H9 (cell line): ENCODE data around the gene ANK3. TPM values are rescaled to one million over a fixed set of nuclear protein-coding genes. Genes with fewer than 3 reads are reported as not detected.
A peak's percentile ranks its signal among the peaks of the same experiment; 100 is the strongest.

Experiments
- DNase-seq: peaks from one replicate; pipeline ENCODE4 v3.0.0-alpha.2; 2017
- H2AFZ ChIP-seq: one replicate; pipeline ENCODE4 v1.6.1; 2013; ENCODE audit warnings: mild to moderate bottlenecking, low read length, control low read depth, moderate library complexity
- H2AK5ac ChIP-seq: 2 replicates; pipeline ENCODE4 v1.6.1; 2013; ENCODE audit warnings: low read length, control low read depth, mixed read lengths; ENCODE audit not compliant: insufficient read length
- H2BK120ac ChIP-seq: one replicate; pipeline ENCODE4 v1.6.1; 2013; ENCODE audit warnings: low read depth, mild to moderate bottlenecking, low read length, control low read depth, inconsistent platforms; ENCODE audit not compliant: poor library complexity, severe bottlenecking
- H2BK12ac ChIP-seq: 2 replicates; pipeline ENCODE4 v1.6.1; 2013; ENCODE audit warnings: low read length, control low read depth, mixed read lengths, low read depth; ENCODE audit not compliant: insufficient read length
- H2BK15ac ChIP-seq: 2 replicates; pipeline ENCODE4 v1.6.1; 2013; ENCODE audit warnings: low read depth, low read length, control low read depth
- H2BK20ac ChIP-seq: one replicate; pipeline ENCODE4 v1.6.1; 2013; ENCODE audit warnings: low read depth, mild to moderate bottlenecking, low read length, control low read depth, inconsistent platforms; ENCODE audit not compliant: poor library complexity, severe bottlenecking
- H2BK5ac ChIP-seq: 2 replicates; pipeline ENCODE4 v1.6.1; 2013; ENCODE audit warnings: low read length, control low read depth, mixed read lengths; ENCODE audit not compliant: insufficient read length
- H3K14ac ChIP-seq: 2 replicates; pipeline ENCODE4 v1.6.1; 2013; ENCODE audit warnings: low read length, control low read depth; ENCODE audit not compliant: insufficient read depth
- H3K18ac ChIP-seq: 2 replicates; pipeline ENCODE4 v1.6.1; 2013; ENCODE audit warnings: low read depth, mild to moderate bottlenecking, mixed read lengths, low read length, control low read depth; ENCODE audit not compliant: insufficient read length
- H3K23ac ChIP-seq: 2 replicates; pipeline ENCODE4 v1.6.1; 2013; ENCODE audit warnings: low read length, control low read depth, mixed read lengths, low read depth; ENCODE audit not compliant: insufficient read length
- H3K23me2 ChIP-seq: 2 replicates; pipeline ENCODE4 v1.6.1; 2013; ENCODE audit warnings: low read depth, mild to moderate bottlenecking, mixed read lengths, low read length, control low read depth; ENCODE audit not compliant: insufficient read length, poor library complexity, severe bottlenecking
- H3K27ac ChIP-seq: 2 replicates; pipeline ENCODE4 v1.5.1; 2013; ENCODE audit warnings: low read length, control low read depth, mixed read lengths, low read depth; ENCODE audit not compliant: insufficient read length
- H3K27me3 ChIP-seq: 2 replicates; pipeline ENCODE4 v1.6.1; 2013; ENCODE audit warnings: low read length, control low read depth, inconsistent platforms; ENCODE audit not compliant: insufficient read depth
- H3K4ac ChIP-seq: 2 replicates; pipeline ENCODE4 v1.6.1; 2013; ENCODE audit warnings: low read depth, mild to moderate bottlenecking, control low read depth, inconsistent platforms, low read length, moderate library complexity
- H3K4me1 ChIP-seq: 2 replicates; pipeline ENCODE4 v1.6.1; 2013; ENCODE audit warnings: low read length, control low read depth, inconsistent platforms; ENCODE audit not compliant: insufficient read depth
- H3K4me2 ChIP-seq: 2 replicates; pipeline ENCODE4 v1.6.1; 2013; ENCODE audit warnings: low read length, control low read depth, mixed read lengths; ENCODE audit not compliant: insufficient read length, insufficient read depth
- H3K56ac ChIP-seq: 2 replicates; pipeline ENCODE4 v1.6.1; 2013; ENCODE audit warnings: low read depth, mild to moderate bottlenecking, mixed read lengths, low read length, control low read depth; ENCODE audit not compliant: insufficient read length
- H3K79me1 ChIP-seq: 2 replicates; pipeline ENCODE4 v1.6.1; 2013; ENCODE audit warnings: low read depth, mild to moderate bottlenecking, moderate library complexity, low read length, control low read depth, inconsistent platforms; ENCODE audit not compliant: insufficient read depth, poor library complexity, severe bottlenecking
- H3K79me2 ChIP-seq: 2 replicates; pipeline ENCODE4 v1.6.1; 2013; ENCODE audit warnings: low read length, control low read depth, inconsistent platforms; ENCODE audit not compliant: insufficient read depth
- H3K9ac ChIP-seq: 2 replicates; pipeline ENCODE4 v1.6.1; 2013; ENCODE audit warnings: low read length, control low read depth, mixed read lengths; ENCODE audit not compliant: insufficient read length; ENCODE audit errors: extremely low read depth
- H3K9me3 ChIP-seq: one replicate; pipeline ENCODE4 v1.6.1; 2013; ENCODE audit warnings: low read depth, low read length, inconsistent platforms; ENCODE audit not compliant: control insufficient read depth
- H3T11ph ChIP-seq: one replicate; pipeline ENCODE4 v1.6.1; 2013; ENCODE audit warnings: mild to moderate bottlenecking, low read length, control low read depth, inconsistent platforms
- H4K20me1 ChIP-seq: one replicate; pipeline ENCODE4 v1.6.1; 2013; ENCODE audit not compliant: control insufficient read depth, insufficient read length, insufficient read depth
- H4K5ac ChIP-seq: 2 replicates; pipeline ENCODE4 v1.6.1; 2013; ENCODE audit warnings: low read depth, mild to moderate bottlenecking, mixed read lengths, low read length, control low read depth; ENCODE audit not compliant: insufficient read length
- H4K8ac ChIP-seq: replicated peaks from 2 replicates; pipeline ENCODE4 v1.6.1; 2013; ENCODE audit warnings: low read length, control low read depth, mixed read lengths, low read depth; ENCODE audit not compliant: insufficient read length
- H4K91ac ChIP-seq: 2 replicates; pipeline ENCODE4 v1.6.1; 2013; ENCODE audit warnings: low read depth, mild to moderate bottlenecking, moderate library complexity, mixed read lengths, low read length, control low read depth; ENCODE audit not compliant: insufficient read length
- H3K27ac Mint-ChIP-seq, 3 experiments: 2 replicates in 2 of 3; 3 replicates in 1 of 3; pipeline ENCODE4 v1.8.0; 2020 to 2021; ENCODE audit warnings: mixed read lengths in 3 of 3, mild to moderate bottlenecking in 1 of 3, moderate library complexity in 1 of 3
- H3K27me3 Mint-ChIP-seq: 2 replicates; pipeline ENCODE4 v1.8.0; 2021; ENCODE audit warnings: low read depth, mild to moderate bottlenecking, moderate library complexity, mixed read lengths
- H3K36me3 Mint-ChIP-seq, 3 experiments: 2 replicates in 2 of 3; 3 replicates in 1 of 3; pipeline ENCODE4 v1.8.0; 2020 to 2021; ENCODE audit warnings: low read depth in 3 of 3, mixed read lengths in 3 of 3; ENCODE audit not compliant: insufficient read depth in 1 of 3
- H3K4me1 Mint-ChIP-seq, 2 experiments: 2 replicates each; pipeline ENCODE4 v1.8.0; 2020; ENCODE audit warnings: mixed read lengths in 2 of 2
- H3K4me3 Mint-ChIP-seq, 2 experiments: 2 replicates in 1 of 2; 3 replicates in 1 of 2; pipeline ENCODE4 v1.8.0; 2020 to 2021; ENCODE audit warnings: mild to moderate bottlenecking in 2 of 2, mixed read lengths in 2 of 2, moderate library complexity in 1 of 2
- H3K9me3 Mint-ChIP-seq, 2 experiments: 2 replicates in 1 of 2; 3 replicates in 1 of 2; pipeline ENCODE4 v1.8.0; 2020; ENCODE audit warnings: mild to moderate bottlenecking in 2 of 2, mixed read lengths in 2 of 2, moderate library complexity in 1 of 2
- CTCF ChIP-seq: fragments of 200-600 bp; sonication (generic); conservative IDR thresholded peaks from 3 replicates; pipeline ENCODE4 v1.8.0; 2021; ENCODE audit warnings: antibody characterized with exemption, mild to moderate bottlenecking
- WGBS: extraction: QIAGEN DNeasy Blood & Tissue Kit; methylation state at CpG from one replicate; pipeline ENCODE4 v1.1.7; 2013; ENCODE audit warnings: missing lambda C conversion rate, low lambda C conversion rate, mixed read lengths; ENCODE audit not compliant: insufficient read length; ENCODE audit errors: extremely low coverage; 5-methylcytosine and 5-hydroxymethylcytosine counted together
- total RNA-seq: library from RNA; stranded (reverse); gene quantifications from 2 replicates; pipeline ENCODE4 v1.2.1, GENCODE V29; 2021

ANK3 gene
- total RNA-seq, 1 experiment from 2014 or later, result 59.6 TPM

- Histone ChIP-seq H3K23ac (no peak overlapping the region), H2BK12ac (no peak overlapping the region), H2BK5ac (no peak overlapping the region), H2AK5ac (no peak overlapping the region), H3T11ph (no peak overlapping the region), H3K27ac (no peak overlapping the region), H4K20me1 (no peaks in the 10 kb centered on the region), H3K4me2 (no peak overlapping the region), H4K5ac (no peak overlapping the region), H3K79me1 (no peaks in the 10 kb centered on the region), H2BK15ac (no peak overlapping the region), H2AFZ (no peak overlapping the region), H3K9me3 (no peaks in the 10 kb centered on the region), H3K27me3 (no peaks in the 10 kb centered on the region), H2BK20ac (no peak overlapping the region), H4K8ac (no peak overlapping the region), H3K18ac (no peak overlapping the region), H3K56ac (no peak overlapping the region), H3K9ac (no peak overlapping the region), H3K14ac (no peak overlapping the region), H3K4me1 (no peaks in the 10 kb centered on the region), H3K79me2 (no peaks in the 10 kb centered on the region), H3K23me2 (no peaks in the 10 kb centered on the region), H4K91ac (no peak overlapping the region), H3K4ac (no peak overlapping the region), H2BK120ac (no peak overlapping the region)
- Mint-ChIP-seq H3K27ac (peak overlapping the region in 1 of 3 experiments; percentile 8; a peak in 1 of 7 replicates), H3K9me3 (no peaks in the 10 kb centered on the region), H3K36me3 (no peaks in the 10 kb centered on the region), H3K4me3 (no peak overlapping the region), H3K27me3 (no peaks in the 10 kb centered on the region), H3K4me1 (peaks cover 6 to 13% of the 10 kb centered on the region in 2 experiments)
- WGBS, result no CpG with 5 or more reads among the region's 8 CpGs
- no peak for DNase-seq
- no peak for TF ChIP-seq CTCF
Measured at GRCh38 chr10:60399328-60399727, 9.7 kb upstream of the ANK3 start.
